CD4-positive, alpha-beta T cell (primary cell): ENCODE results near the gene ITPRIP. TPM values are rescaled to one million over a fixed set of nuclear protein-coding genes. Genes with fewer than 3 reads are reported as not detected.
A peak's percentile ranks its signal among the peaks of the same experiment; 100 is the strongest.

Experiments
- ATAC-seq: fragments of 200-7000 bp; cut with Tn5 transposase; one replicate; pipeline ENCODE4 v1.10.0; 2022; ENCODE audit warnings: mild to moderate bottlenecking; ENCODE audit not compliant: poor library complexity
- CTCF ChIA-PET: fragments of 350-600 bp; sonication (Branson Sonifier 250); formaldehyde crosslinking; loops from one replicate; lab custom pipeline; 2021; ENCODE audit warnings: antibody characterized with exemption, inconsistent platforms; lab: Charles Lee
- POLR2A ChIA-PET: fragments of 350-600 bp; sonication (Branson Sonifier 250); formaldehyde crosslinking; loops from one replicate; lab custom pipeline; 2021; ENCODE audit warnings: antibody characterized with exemption, inconsistent platforms; lab: Charles Lee
- DNase-seq, 14 experiments: peaks; one replicate each; pipeline ENCODE4 v3.0.0-alpha.2; 2013 to 2020; ENCODE audit warnings: mixed read lengths in 2 of 14
- H3K27ac ChIP-seq, 2 donors: one replicate each; pipeline versions ENCODE4 v1.5.1 to v1.7.0; 2013; ENCODE audit warnings: low read length in 2 of 2, low read depth in 1 of 2, mild to moderate bottlenecking in 1 of 2
- H3K27me3 ChIP-seq, 2 experiments: 1 replicate in 1 of 2; 2 replicates in 1 of 2; pipeline versions ENCODE4 v1.6.1 to v1.7.0; 2013; ENCODE audit warnings: low read length in 2 of 2, control low read depth in 1 of 2, mild to moderate bottlenecking in 1 of 2, moderate library complexity in 1 of 2; ENCODE audit not compliant: insufficient read depth in 2 of 2, control insufficient read depth in 1 of 2
- H3K36me3 ChIP-seq: one replicate; pipeline ENCODE4 v1.6.1; 2013; ENCODE audit warnings: low read length, control low read depth; ENCODE audit not compliant: insufficient read depth
- H3K4me1 ChIP-seq: one replicate; pipeline ENCODE4 v1.6.1; 2013; ENCODE audit warnings: low read length, control low read depth; ENCODE audit not compliant: insufficient read depth
- H3K4me3 ChIP-seq: one replicate; pipeline ENCODE4 v1.5.1; 2013; ENCODE audit warnings: mild to moderate bottlenecking, low read length, moderate library complexity
- H3K9me3 ChIP-seq, 2 experiments: 1 replicate in 1 of 2; 2 replicates in 1 of 2; pipeline versions ENCODE4 v1.6.1 to v1.7.0; 2013; ENCODE audit warnings: low read length in 2 of 2, mild to moderate bottlenecking in 2 of 2, control low read depth in 1 of 2, moderate library complexity in 1 of 2; ENCODE audit not compliant: control insufficient read depth in 1 of 2, insufficient read depth in 1 of 2
- H3K27ac Mint-ChIP-seq: one replicate; pipeline ENCODE4 v1.8.0; 2020; ENCODE audit warnings: mixed read lengths
- H3K27me3 Mint-ChIP-seq: one replicate; pipeline ENCODE4 v1.8.0; 2021; ENCODE audit warnings: mixed read lengths
- H3K36me3 Mint-ChIP-seq: one replicate; pipeline ENCODE4 v1.8.0; 2021; ENCODE audit warnings: low read depth, mixed read lengths
- H3K4me1 Mint-ChIP-seq: one replicate; pipeline ENCODE4 v1.8.0; 2021; ENCODE audit warnings: low read depth, mixed read lengths
- H3K4me3 Mint-ChIP-seq: one replicate; pipeline ENCODE4 v1.8.0; 2020; ENCODE audit warnings: mild to moderate bottlenecking, mixed read lengths
- H3K9me3 Mint-ChIP-seq: one replicate; pipeline ENCODE4 v1.8.0; 2020; ENCODE audit warnings: mixed read lengths
- CTCF ChIP-seq: fragments of 200-600 bp; IDR thresholded peaks from one replicate; pipeline ENCODE4 v1.8.0; 2022; ENCODE audit warnings: antibody characterized with exemption, mild to moderate bottlenecking
- intact Hi-C, 2 experiments: fragments of 100-400 bp; cut with DNase I in 1 of 2; cut with micrococcal nuclease in 1 of 2; formaldehyde crosslinking; loops; one replicate each; pipeline versions ENCODE4 v1.15.1 to v1.9.0; 2023 to 2025; cut with DNase I, micrococcal nuclease
- total RNA-seq, 174 experiments: library from RNA in 2 of 174; stranded (reverse) in 2 of 174; gene quantifications; one replicate each; pipeline ENCODE4 v1.2.3 and lab custom pipeline; 2021 to 2026

ITPRIP gene
- total RNA-seq, 2 experiments from 2014 or later, result 127 to 133 TPM

DNA sequence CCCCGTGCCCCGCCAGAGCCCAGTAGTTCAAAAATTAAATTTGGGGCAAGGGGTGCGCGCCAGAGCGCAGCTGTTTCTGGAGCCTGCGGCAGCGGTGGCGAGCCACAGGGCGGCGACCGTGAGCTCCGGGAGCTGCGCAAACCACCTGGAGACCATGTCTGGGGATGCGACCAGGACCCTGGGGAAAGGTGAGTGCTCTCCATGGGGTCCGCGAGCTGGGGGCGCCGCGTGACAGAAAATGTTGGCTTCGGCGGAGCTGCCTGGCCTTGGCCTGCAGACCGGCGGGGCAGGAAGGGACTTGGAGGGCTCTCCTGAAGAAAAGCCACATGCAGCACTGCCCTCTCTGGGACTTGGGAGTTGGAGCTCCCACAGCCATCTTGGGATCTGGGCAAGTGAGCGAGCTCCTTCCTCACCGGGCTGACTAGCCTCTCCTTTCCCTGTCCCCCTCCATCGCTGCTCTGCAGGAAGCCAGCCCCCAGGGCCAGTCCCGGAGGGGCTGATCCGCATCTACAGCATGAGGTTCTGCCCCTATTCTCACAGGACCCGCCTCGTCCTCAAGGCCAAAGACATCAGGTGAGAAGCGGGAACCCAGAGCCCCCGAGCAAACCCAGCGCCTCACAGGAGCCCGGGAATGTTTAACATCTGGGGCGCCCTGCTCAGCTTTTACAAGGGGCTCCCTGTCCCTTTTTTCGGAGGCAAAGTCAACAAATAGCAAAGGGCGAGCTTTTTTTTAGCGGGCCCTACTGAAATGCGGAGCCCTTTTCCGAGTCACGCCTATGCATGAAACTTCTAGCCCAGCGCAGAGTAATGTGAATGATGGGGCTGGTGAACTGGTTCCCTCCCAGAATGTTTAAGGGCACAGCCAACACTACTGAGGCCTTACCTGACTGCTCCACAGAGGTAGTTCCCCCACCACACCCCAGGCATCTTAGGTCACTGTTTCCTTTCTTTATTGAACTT, 63.2 kb downstream of the ITPRIP start:
- DNase-seq (peak in 13 of 14 experiments; percentile 19 to 73 (median 37)), ATAC-seq (peak; percentile 94)
- Mint-ChIP-seq H3K36me3 (no peaks in the 10 kb centered on the region), H3K27me3 (peaks cover 18% of the 10 kb centered on the region), H3K9me3 (no peaks in the 10 kb centered on the region), H3K27ac (no peak overlapping the region), H3K4me1 (no peaks in the 10 kb centered on the region), H3K4me3 (peak overlapping the region; percentile 15)
- intact Hi-C loops, result loop anchor here in 1 of 2 experiments (2.0 kb wide), 1 partner anchor 76 kb away; no protein-coding TSS in a partner anchor
- Histone ChIP-seq H3K27me3 (peaks cover 7 to 12% of the 10 kb centered on the region in 2 experiments), H3K4me1 (peaks cover 9% of the 10 kb centered on the region), H3K36me3 (no peaks in the 10 kb centered on the region), H3K9me3 (peaks cover 0 to 5% of the 10 kb centered on the region in 2 experiments), H3K4me3 (peak overlapping the region; percentile 8), H3K27ac (no peak overlapping the region)
- ChIA-PET POLR2A (interaction anchor here (0.5 to 2.2 kb wide), 10 partner anchors 8 to 154 kb away, joined by 3 to 9 read pairs (median 3); partner anchors contain the start of genes CFAP58, GSTO1 and ITPRIP), CTCF (interaction anchor here (0.7 to 3.3 kb wide), 19 partner anchors 8 to 387 kb away, joined by 3 to 23 read pairs (median 5); partner anchors contain the start of genes CFAP58, ITPRIP and SFR1)
- peak; percentile 71 for TF ChIP-seq CTCF

GRCh38 chr10:104273899-104274575, 64.2 kb downstream of the ITPRIP start:
- H3K36me3 ChIP-seq, result no peaks in the 10 kb centered on the region
- peaks cover 7% of the 10 kb centered on the region for H3K4me1 Mint-ChIP-seq
- POLR2A ChIA-PET, result interaction anchor here (0.9 to 2.2 kb wide), 11 partner anchors 8 to 153 kb away, joined by 3 to 9 read pairs (median 3); partner anchors contain the start of genes CFAP58, GSTO1 and ITPRIP
- H3K9me3 ChIP-seq, result peaks cover 0 to 5% of the 10 kb centered on the region in 2 experiments
- peaks cover 18% of the 10 kb centered on the region for H3K4me1 ChIP-seq
- peaks cover 7 to 12% of the 10 kb centered on the region in 2 experiments for H3K27me3 ChIP-seq
- DNase-seq (no peak), ATAC-seq (no peak)
- no peaks in the 10 kb centered on the region for H3K9me3 Mint-ChIP-seq
- H3K36me3 Mint-ChIP-seq, result peaks cover 2% of the 10 kb centered on the region
- H3K4me3 ChIP-seq, result no peak overlapping the region
- H3K4me3 Mint-ChIP-seq, result no peak overlapping the region
- no peak overlapping the region for H3K27ac ChIP-seq
- peaks cover 18% of the 10 kb centered on the region for H3K27me3 Mint-ChIP-seq
- CTCF ChIA-PET, result interaction anchor here (0.7 to 3.3 kb wide), 19 partner anchors 9 to 386 kb away, joined by 3 to 23 read pairs (median 5); partner anchors contain the start of genes CFAP58, ITPRIP and SFR1
- intact Hi-C loops, result loop anchor here in 1 of 2 experiments (2.0 kb wide), 1 partner anchor 77 kb away; no protein-coding TSS in a partner anchor
- H3K27ac Mint-ChIP-seq, result no peak overlapping the region
- TF ChIP-seq CTCF, result no peak

- Histone ChIP-seq H3K36me3 (no peaks in the 10 kb centered on the region), H3K9me3 (peaks cover 0 to 5% of the 10 kb centered on the region in 2 experiments), H3K27ac (no peak overlapping the region), H3K4me1 (peaks cover 19% of the 10 kb centered on the region), H3K4me3 (no peak overlapping the region), H3K27me3 (peaks cover 7 to 12% of the 10 kb centered on the region in 2 experiments)
- Mint-ChIP-seq H3K36me3 (peaks cover 10% of the 10 kb centered on the region), H3K4me1 (peaks cover 14% of the 10 kb centered on the region), H3K27ac (no peak overlapping the region), H3K9me3 (no peaks in the 10 kb centered on the region), H3K4me3 (no peak overlapping the region), H3K27me3 (peaks cover 18% of the 10 kb centered on the region)
- CTCF ChIA-PET, result interaction anchor here (1.3 to 3.3 kb wide), 5 partner anchors 10 to 77 kb away, joined by 5 to 23 read pairs (median 8); partner anchors contain the start of gene ITPRIP
- no peak for TF ChIP-seq CTCF
- DNase-seq (no peak), ATAC-seq (no peak)
- intact Hi-C loops, result no loop called here
- POLR2A ChIA-PET, result interaction anchor here (0.9 to 1.9 kb wide), 3 partner anchors 12 to 152 kb away, joined by 3 to 9 read pairs (median 3); partner anchors contain the start of gene GSTO1
Observed at GRCh38 chr10:104273286-104273685, 65.0 kb downstream of the ITPRIP start.
